HepG2 (cell line): Measurements from ENCODE around the gene PIK3R3. TPM values are rescaled to one million over a fixed set of nuclear protein-coding genes. Genes with fewer than 3 reads are reported as not detected.

Experiments
- ATAC-seq: fragments of 200-7000 bp; cut with Tn5 transposase; 3 replicates; pipeline ENCODE4 v1.9.1; 2020; ENCODE audit warnings: mild to moderate bottlenecking, moderate library complexity
- BruUV-seq: library from RNA; stranded (reverse); fragments of 400-500 nt; replicated peaks from 2 replicates; lab custom pipeline; 2021; lab: Mats Ljungman, UMichigan
- CTCF ChIA-PET: fragments of 300-600 bp; formaldehyde crosslinking; extraction: SDS; loops from one replicate; lab custom pipeline; 2021; ENCODE audit warnings: low total read pairs, inconsistent platforms, low intra/inter-chr PET ratio; lab: Yijun Ruan, JAX
- POLR2A ChIA-PET: fragments of 350-600 bp; sonication (Branson Sonifier 250); formaldehyde crosslinking; loops from one replicate; lab custom pipeline; 2020; ENCODE audit warnings: antibody characterized with exemption, inconsistent platforms; lab: Yijun Ruan, JAX
- DNase-seq: peaks from one replicate; pipeline ENCODE4 v3.0.0-alpha.2; 2015; ENCODE audit warnings: low spot score
- FAIRE-seq: peaks from 3 replicates; lab custom pipeline; 2011; peaks lifted over from hg19 to GRCh38; lab: Jason Lieb, UNC
- H2AFZ ChIP-seq: one replicate; pipeline ENCODE4 v1.6.1; 2011; ENCODE audit warnings: low read length, inconsistent platforms
- H3K27ac ChIP-seq: fragments of 300-600 bp; 3 replicates; pipeline ENCODE4 v1.8.0; 2011; ENCODE audit warnings: mixed run types, mild to moderate bottlenecking, mixed read lengths, low read length, inconsistent platforms; ENCODE audit not compliant: insufficient read depth; ENCODE audit errors: extremely low read length
- H3K27me3 ChIP-seq, 2 experiments: fragments of 200-600 bp in 1 of 2; 2 replicates in 1 of 2; 3 replicates in 1 of 2; pipeline versions ENCODE4 v1.6.0 to v1.8.0; 2011; ENCODE audit warnings: low read length in 2 of 2, mild to moderate bottlenecking in 2 of 2, moderate library complexity in 2 of 2, inconsistent platforms in 1 of 2; ENCODE audit not compliant: insufficient read depth in 2 of 2, control insufficient read depth in 1 of 2
- H3K36me3 ChIP-seq, 2 experiments: fragments of 200-600 bp in 1 of 2; replicated peaks in 1 of 2; 2 replicates in 1 of 2; 3 replicates in 1 of 2; pipeline versions ENCODE4 v1.5.1 to v1.8.0; 2011; ENCODE audit warnings: low read length in 2 of 2, inconsistent platforms in 1 of 2; ENCODE audit not compliant: insufficient read depth in 2 of 2, control insufficient read depth in 1 of 2
- H3K4me1 ChIP-seq: 2 replicates; pipeline ENCODE4 v1.5.1; 2012; ENCODE audit warnings: low read length, inconsistent platforms; ENCODE audit not compliant: insufficient read depth
- H3K4me2 ChIP-seq: 2 replicates; pipeline ENCODE4 v1.6.0; 2011; ENCODE audit warnings: low read depth, low read length, inconsistent platforms
- H3K4me3 ChIP-seq, 3 experiments: fragments of 200-600 bp in 1 of 3; sonication (generic), shearing (Covaris generic) in 1 of 3; replicated peaks in 1 of 3; 2 replicates each; pipeline ENCODE4 v1.5.1; 2011 to 2016; ENCODE audit warnings: low read length in 3 of 3, inconsistent platforms in 2 of 3, low read depth in 2 of 3, mild to moderate bottlenecking in 2 of 3, control low read depth in 1 of 3, mixed read lengths in 1 of 3; ENCODE audit not compliant: insufficient read depth in 1 of 3
- H3K79me2 ChIP-seq: one replicate; pipeline ENCODE4 v1.6.1; 2011; ENCODE audit warnings: low read length, inconsistent platforms; ENCODE audit not compliant: insufficient read depth
- H3K9ac ChIP-seq: 2 replicates; pipeline ENCODE4 v1.6.0; 2011; ENCODE audit warnings: mild to moderate bottlenecking, low read depth, low read length, inconsistent platforms; ENCODE audit not compliant: insufficient read depth
- H3K9me3 ChIP-seq: 2 replicates; pipeline ENCODE4 v1.5.1; 2012; ENCODE audit warnings: mild to moderate bottlenecking, low read length
- H4K20me1 ChIP-seq: 2 replicates; pipeline ENCODE4 v1.6.0; 2011; ENCODE audit warnings: inconsistent platforms, mild to moderate bottlenecking, low read length, moderate library complexity; ENCODE audit not compliant: insufficient read depth
- KLF6 ChIP-seq: IDR thresholded peaks from 2 replicates; pipeline ENCODE4 v1.8.0; 2016; ENCODE audit warnings: missing biosample characterization, missing genetic modification reagents
- NFAT5 ChIP-seq: sonication (generic); formaldehyde crosslinking; IDR thresholded peaks from 2 replicates; pipeline ENCODE4 v1.4.0; 2020; ENCODE audit warnings: missing genetic modification reagents
- NFATC3 ChIP-seq: sonication (generic); formaldehyde crosslinking; IDR thresholded peaks from 2 replicates; pipeline ENCODE4 v1.5.1; 2020; ENCODE audit warnings: mild to moderate bottlenecking, missing genetic modification reagents
- NFKB2 ChIP-seq: sonication (generic); formaldehyde crosslinking; IDR thresholded peaks from 2 replicates; pipeline ENCODE4 v1.4.0; 2020; ENCODE audit warnings: missing genetic modification reagents, borderline replicate concordance
- NPAS2 ChIP-seq: sonication (generic); formaldehyde crosslinking; IDR thresholded peaks from 2 replicates; pipeline ENCODE4 v1.8.0; 2022; ENCODE audit warnings: mild to moderate bottlenecking, missing genetic modification reagents, borderline replicate concordance
- PPARG ChIP-seq: conservative IDR thresholded peaks from 2 replicates; pipeline ENCODE4 v1.6.1; 2016; ENCODE audit warnings: missing biosample characterization, missing genetic modification reagents
- ZHX2 ChIP-seq, 2 experiments: sonication (generic) in 1 of 2; formaldehyde crosslinking in 1 of 2; IDR thresholded peaks; 2 replicates each; pipeline versions ENCODE4 v1.6.1 to v1.9.0; 2014 to 2022; ENCODE audit warnings: antibody characterized with exemption in 1 of 2, borderline replicate concordance in 1 of 2, inconsistent platforms in 1 of 2, low read depth in 1 of 2, missing genetic modification reagents in 1 of 2
- ZNF180 ChIP-seq: sonication (generic); formaldehyde crosslinking; IDR thresholded peaks from 2 replicates; pipeline ENCODE4 v1.4.0; 2020; ENCODE audit warnings: low read depth, missing genetic modification reagents, borderline replicate concordance
- ZNF264 ChIP-seq: sonication (generic); formaldehyde crosslinking; IDR thresholded peaks from 2 replicates; pipeline ENCODE4 v1.4.0; 2020; ENCODE audit warnings: missing genetic modification reagents
- ZNF329 ChIP-seq: sonication (generic); formaldehyde crosslinking; IDR thresholded peaks from 2 replicates; pipeline ENCODE4 v1.9.0; 2021; ENCODE audit warnings: low read depth, mild to moderate bottlenecking, missing genetic modification reagents
- ZNF569 ChIP-seq: sonication (generic); formaldehyde crosslinking; IDR thresholded peaks from 2 replicates; pipeline ENCODE4 v1.5.0; 2020; ENCODE audit warnings: mild to moderate bottlenecking, missing genetic modification reagents, moderate library complexity, borderline replicate concordance
- ZNF720 ChIP-seq: sonication (generic); formaldehyde crosslinking; IDR thresholded peaks from 2 replicates; pipeline ENCODE4 v1.4.0; 2020; ENCODE audit warnings: missing genetic modification reagents
- ZNF784 ChIP-seq: sonication (generic); formaldehyde crosslinking; IDR thresholded peaks from 2 replicates; pipeline ENCODE4 v1.5.1; 2020; ENCODE audit warnings: missing genetic modification reagents, mild to moderate bottlenecking, borderline replicate concordance
- WGBS: methylation state at CpG from one replicate; pipeline ENCODE4 v1.1.6; 2017; ENCODE audit warnings: low lambda C conversion rate; 5-methylcytosine and 5-hydroxymethylcytosine counted together
- in situ Hi-C: cut with HindIII; loops from 2 replicates; pipeline ENCODE4 v1.10.0; 2017; ENCODE audit warnings: low pct_unique_long_range_greater_than_20kb; ENCODE audit not compliant: extremely low pct_ligation_motif_present
- intact Hi-C: fragments of 100-400 bp; cut with micrococcal nuclease; formaldehyde crosslinking; loops from one replicate; pipeline ENCODE4 v1.10.0; 2022; ENCODE audit not compliant: unreplicated experiment
- polyA plus RNA-seq, 8 experiments: library from polyadenylated mRNA; depleted of rRNA in 3 of 8; stranded (reverse) in 7 of 8; unstranded in 1 of 8; fragments of >200 nt; fragmentation: Illumina TruSeq in 4 of 8; extraction: Trizol in 4 of 8; gene quantifications; 2 replicates each; pipeline versions ENCODE4 v1.2.1 to v1.2.3, GENCODE V29; 2011 to 2016; ENCODE audit warnings: low read depth in 4 of 8, missing spikeins in 1 of 8, mixed read lengths in 1 of 8; ENCODE audit not compliant: insufficient read depth in 1 of 8
- total RNA-seq, 5 experiments: library from RNA; depleted of rRNA; stranded (reverse); fragments of >200 nt; fragmentation: Illumina TruSeq; extraction: Trizol; gene quantifications; 2 replicates each; pipeline ENCODE4 v1.2.3, GENCODE V29; 2016; ENCODE audit warnings: low read depth in 1 of 5

PIK3R3 gene
- total and polyA plus RNA-seq, 2 of the 13 experiments (the other 11 are each of a cell fraction or from before 2014, with no cell fraction given): 0.37 to 6.9 TPM

GRCh38 chr1:46157916-46158311, 25.5 kb upstream of the PIK3R3 start:
- ChIA-PET POLR2A (no interaction called here), CTCF (no interaction called here)
- BruUV-seq: no TSS peak
- 0% methylated on average over 1 of the region's 1 CpG for WGBS
- no peak overlapping the region for H3K9ac ChIP-seq
- no peaks in the 10 kb centered on the region for H4K20me1 ChIP-seq
- no peaks in the 10 kb centered on the region; a peak in 1 of 5 replicates for H3K36me3 ChIP-seq
- no peak overlapping the region for H3K4me3 ChIP-seq
- no peak overlapping the region for H3K4me2 ChIP-seq
- in situ Hi-C loops (no loop called here), intact Hi-C loops (loop anchor here (2.0 kb wide), 1 partner anchor 41 kb away; no protein-coding TSS in a partner anchor)
- H3K27me3 ChIP-seq: no peaks in the 10 kb centered on the region
- FAIRE-seq (no peak), DNase-seq (no peak), ATAC-seq (no peak)
- peaks cover 15% of the 10 kb centered on the region for H3K4me1 ChIP-seq
- H2AFZ ChIP-seq: no peak overlapping the region
- no peaks in the 10 kb centered on the region for H3K9me3 ChIP-seq
- no peaks in the 10 kb centered on the region for H3K79me2 ChIP-seq
- H3K27ac ChIP-seq: no peak overlapping the region
- TF ChIP-seq NPAS2: no peak
- no peak for TF ChIP-seq ZNF264 (CRISPR knock-in tag)
- no peak for TF ChIP-seq NFKB2 (CRISPR knock-in tag)
- no peak for TF ChIP-seq ZNF784 (CRISPR knock-in tag)
- no peak for TF ChIP-seq ZNF720
- no peak for TF ChIP-seq ZHX2 (IDR thresholded peaks at IDR 0.05; ENCODE audit: low read depth)
- no peak for TF ChIP-seq ZHX2 (CRISPR knock-in tag; IDR thresholded peaks at IDR 0.05; ENCODE audit: borderline replicate concordance)
- no peak for TF ChIP-seq ZNF569 (CRISPR knock-in tag)
- TF ChIP-seq ZNF180 (CRISPR knock-in tag): no peak
- no peak for TF ChIP-seq NFATC3 (CRISPR knock-in tag)
- no peak for TF ChIP-seq NFAT5 (CRISPR knock-in tag)
- no peak for TF ChIP-seq KLF6 (CRISPR knock-in tag)
- TF ChIP-seq PPARG (CRISPR knock-in tag): no peak
- no peak for TF ChIP-seq ZNF329 (CRISPR knock-in tag)
